Body of pancreas (tissue), 4 donors: Measurements from ENCODE around the gene UBR7.

Source experiments
- POLR2A ChIP-seq, 3 donors: fragments of 450-650 bp; IDR thresholded peaks; one replicate each; pipeline ENCODE4 v1.6.1; 2016; ENCODE audit warnings: antibody characterized with exemption in 3 of 3, mild to moderate bottlenecking in 2 of 3
- TF ChIP-seq, protein P1 (sequence below), 7 experiments: fragments of 450-650 bp in 4 of 7; fragments of 200-600 bp in 3 of 7; sonication (generic) in 3 of 7; IDR thresholded peaks; one replicate each; pipeline ENCODE4 v1.5.1; 2016 to 2019; ENCODE audit warnings: antibody characterized with exemption in 7 of 7

GRCh38 chr14:93195316-93195999, 11.6 kb upstream of the UBR7 start:
- TF ChIP-seq, protein P1, sequence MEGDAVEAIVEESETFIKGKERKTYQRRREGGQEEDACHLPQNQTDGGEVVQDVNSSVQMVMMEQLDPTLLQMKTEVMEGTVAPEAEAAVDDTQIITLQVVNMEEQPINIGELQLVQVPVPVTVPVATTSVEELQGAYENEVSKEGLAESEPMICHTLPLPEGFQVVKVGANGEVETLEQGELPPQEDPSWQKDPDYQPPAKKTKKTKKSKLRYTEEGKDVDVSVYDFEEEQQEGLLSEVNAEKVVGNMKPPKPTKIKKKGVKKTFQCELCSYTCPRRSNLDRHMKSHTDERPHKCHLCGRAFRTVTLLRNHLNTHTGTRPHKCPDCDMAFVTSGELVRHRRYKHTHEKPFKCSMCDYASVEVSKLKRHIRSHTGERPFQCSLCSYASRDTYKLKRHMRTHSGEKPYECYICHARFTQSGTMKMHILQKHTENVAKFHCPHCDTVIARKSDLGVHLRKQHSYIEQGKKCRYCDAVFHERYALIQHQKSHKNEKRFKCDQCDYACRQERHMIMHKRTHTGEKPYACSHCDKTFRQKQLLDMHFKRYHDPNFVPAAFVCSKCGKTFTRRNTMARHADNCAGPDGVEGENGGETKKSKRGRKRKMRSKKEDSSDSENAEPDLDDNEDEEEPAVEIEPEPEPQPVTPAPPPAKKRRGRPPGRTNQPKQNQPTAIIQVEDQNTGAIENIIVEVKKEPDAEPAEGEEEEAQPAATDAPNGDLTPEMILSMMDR (IDR thresholded peaks at IDR 0.05) = no peak
- no peak for TF ChIP-seq POLR2A (IDR thresholded peaks at IDR 0.05)
